HepG2 (cell line): Measurements from ENCODE around the gene SOBP. TPM values are rescaled to one million over a fixed set of nuclear protein-coding genes. Genes with fewer than 3 reads are reported as not detected.

Experiments used
- ARNTL ChIP-seq: sonication (generic); formaldehyde crosslinking; IDR thresholded peaks from 2 replicates; pipeline ENCODE4 v1.4.0; 2020; ENCODE audit warnings: mild to moderate bottlenecking, missing genetic modification reagents
- BRD4 ChIP-seq: sonication (generic); formaldehyde crosslinking; IDR thresholded peaks from 2 replicates; pipeline ENCODE4 v1.4.0; 2020; ENCODE audit warnings: missing genetic modification reagents
- EHMT2 ChIP-seq: fragments of 200-600 bp; sonication (generic); IDR thresholded peaks from 2 replicates; pipeline ENCODE4 v1.7.0; 2017; ENCODE audit warnings: antibody characterized with exemption, low read depth, low read length, borderline replicate concordance
- HDAC6 ChIP-seq: fragments of 200-600 bp; sonication (generic); IDR thresholded peaks from 2 replicates; pipeline ENCODE4 v1.7.0; 2017; ENCODE audit warnings: mild to moderate bottlenecking, antibody characterized with exemption, low read length, low read depth
- HMG20A ChIP-seq: IDR thresholded peaks from 2 replicates; pipeline ENCODE4 v1.6.1; 2016; ENCODE audit warnings: borderline replicate concordance
- KLF12 ChIP-seq: sonication (generic); formaldehyde crosslinking; IDR thresholded peaks from 2 replicates; pipeline ENCODE4 v1.4.0; 2020; ENCODE audit warnings: missing genetic modification reagents, borderline replicate concordance
- NFYC ChIP-seq: IDR thresholded peaks from 2 replicates; pipeline ENCODE4 v1.6.1; 2016; ENCODE audit warnings: missing genetic modification reagents, missing compliant biosample characterization
- NR2F1 ChIP-seq, 2 experiments: fragments of 450-650 bp in 1 of 2; formaldehyde crosslinking in 1 of 2; IDR thresholded peaks; 2 replicates each; pipeline versions ENCODE4 v1.5.0 to v1.6.1; 2016 to 2020; ENCODE audit warnings: mild to moderate bottlenecking in 1 of 2, missing compliant biosample characterization in 1 of 2, missing genetic modification reagents in 1 of 2, moderate library complexity in 1 of 2
- PAF1 ChIP-seq: IDR thresholded peaks from 2 replicates; pipeline ENCODE4 v1.6.1; 2016; ENCODE audit warnings: missing genetic modification reagents, missing compliant biosample characterization
- PCBP2 ChIP-seq: fragments of 200-400 bp; formaldehyde crosslinking; optimal IDR thresholded peaks from 2 replicates; pipeline ENCODE3; 2018; ENCODE audit warnings: low read length, low read depth; ENCODE audit not compliant: poor library complexity, severe bottlenecking
- RELA ChIP-seq: sonication (generic); formaldehyde crosslinking; IDR thresholded peaks from 2 replicates; pipeline ENCODE4 v1.4.0; 2020; ENCODE audit warnings: missing genetic modification reagents
- SCMH1 ChIP-seq: sonication (generic); formaldehyde crosslinking; IDR thresholded peaks from 2 replicates; pipeline ENCODE4 v1.9.0; 2021; ENCODE audit warnings: missing genetic modification reagents, mild to moderate bottlenecking, borderline replicate concordance
- ZFP1 ChIP-seq: IDR thresholded peaks from 2 replicates; pipeline ENCODE4 v1.6.1; 2016
- ZNF543 ChIP-seq: sonication (generic); formaldehyde crosslinking; IDR thresholded peaks from 2 replicates; pipeline ENCODE4 v1.4.0; 2020; ENCODE audit warnings: mild to moderate bottlenecking, missing genetic modification reagents
- ZNF660 ChIP-seq: sonication (generic); formaldehyde crosslinking; IDR thresholded peaks from 2 replicates; pipeline ENCODE4 v1.5.1; 2020; ENCODE audit warnings: mild to moderate bottlenecking, low read depth, missing genetic modification reagents, borderline replicate concordance
- ZNF75D ChIP-seq: sonication (generic); formaldehyde crosslinking; IDR thresholded peaks from 2 replicates; pipeline ENCODE4 v1.8.1; 2023; ENCODE audit warnings: missing genetic modification reagents, mild to moderate bottlenecking, borderline replicate concordance
- polyA plus RNA-seq, 8 experiments: library from polyadenylated mRNA; depleted of rRNA in 3 of 8; stranded (reverse) in 7 of 8; unstranded in 1 of 8; fragments of >200 nt; fragmentation: Illumina TruSeq in 4 of 8; extraction: Trizol in 4 of 8; gene quantifications; 2 replicates each; pipeline versions ENCODE4 v1.2.1 to v1.2.3, GENCODE V29; 2011 to 2016; ENCODE audit warnings: low read depth in 4 of 8, missing spikeins in 1 of 8, mixed read lengths in 1 of 8; ENCODE audit not compliant: insufficient read depth in 1 of 8
- total RNA-seq, 5 experiments: library from RNA; depleted of rRNA; stranded (reverse); fragments of >200 nt; fragmentation: Illumina TruSeq; extraction: Trizol; gene quantifications; 2 replicates each; pipeline ENCODE4 v1.2.3, GENCODE V29; 2016; ENCODE audit warnings: low read depth in 1 of 5
- TF ChIP-seq, protein P1 (sequence below): sonication (generic); formaldehyde crosslinking; IDR thresholded peaks from 2 replicates; pipeline ENCODE4 v1.5.0; 2020; ENCODE audit warnings: mild to moderate bottlenecking, missing genetic modification reagents
- TF ChIP-seq, protein P2 (sequence below): sonication (generic); formaldehyde crosslinking; IDR thresholded peaks from 2 replicates; pipeline ENCODE4 v1.5.0; 2020; ENCODE audit warnings: missing genetic modification reagents
- TF ChIP-seq, protein P3 (sequence below): sonication (generic); formaldehyde crosslinking; IDR thresholded peaks from 2 replicates; pipeline ENCODE4 v1.4.0; 2020; ENCODE audit warnings: missing genetic modification reagents

Gene SOBP
- total and polyA plus RNA-seq, 2 of the 13 experiments (the other 11 are each of a cell fraction or from before 2014, with no cell fraction given), result 1.5 to 6.9 TPM

DNA sequence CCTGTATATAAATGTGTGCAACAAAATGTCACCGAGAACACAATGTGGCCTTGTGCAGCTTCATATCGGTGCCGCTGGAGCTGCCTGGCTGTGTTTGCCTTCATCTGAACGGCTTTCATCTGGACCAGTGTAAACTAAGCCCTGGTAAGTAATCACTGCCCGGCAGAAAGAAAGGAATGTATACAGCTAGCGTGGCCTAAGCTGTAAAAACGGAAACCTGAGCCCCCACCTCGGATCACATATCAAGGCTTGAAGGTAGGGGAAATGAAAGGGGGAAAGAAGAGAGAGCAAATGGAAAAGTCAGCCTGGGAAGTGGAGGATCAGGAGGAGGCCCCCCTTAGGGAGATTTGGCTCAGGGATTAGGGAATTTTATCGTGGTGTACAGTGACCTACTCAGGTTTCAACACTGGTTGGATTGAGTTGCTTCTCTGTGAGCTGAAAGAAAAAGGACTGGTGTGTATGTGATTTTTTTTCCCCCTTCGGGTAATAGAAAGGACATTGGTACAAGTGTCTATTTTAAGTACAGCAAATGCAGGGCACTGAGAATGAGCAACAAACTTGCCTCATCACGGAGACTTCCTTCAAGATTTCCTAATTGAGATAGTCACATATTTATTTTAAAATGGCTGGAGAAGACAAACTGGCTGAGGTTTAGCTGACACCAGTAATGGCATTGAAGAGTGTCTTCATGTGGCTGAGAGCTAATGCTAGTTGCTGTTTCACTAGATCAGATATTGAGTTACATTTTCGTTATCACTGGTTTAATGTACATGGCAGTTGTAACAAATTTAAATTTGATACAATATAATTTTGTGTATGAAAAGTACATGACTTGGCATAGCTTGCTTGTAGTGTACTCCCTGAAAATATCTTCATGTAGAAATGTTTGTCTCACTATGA is 3.5 kb downstream of the SOBP start (continued):
- TF ChIP-seq KLF12 (CRISPR knock-in tag) (no peak), ZNF75D (CRISPR knock-in tag) (no peak), ZNF660 (CRISPR knock-in tag) (no peak), HDAC6 (no peak), BRD4 (CRISPR knock-in tag) (no peak), EHMT2 (no peak), ARNTL (peak; percentile 47; the same call in 1 of the 2 replicates), HMG20A (CRISPR knock-in tag) (peak; percentile 92; the same call in 1 of the 2 replicates), PCBP2 (no peak), ZFP1 (CRISPR knock-in tag) (peak; percentile 69; the same call in 1 of the 2 replicates), PAF1 (CRISPR knock-in tag) (no peak), RELA (peak; percentile 46; the same call in 1 of the 2 replicates), NFYC (CRISPR knock-in tag) (no peak), ZNF543 (CRISPR knock-in tag) (no peak), NR2F1 (CRISPR knock-in tag; IDR thresholded peaks at IDR 0.05) (no peak), SCMH1 (CRISPR knock-in tag) (no peak)
- TF ChIP-seq, protein P1, sequence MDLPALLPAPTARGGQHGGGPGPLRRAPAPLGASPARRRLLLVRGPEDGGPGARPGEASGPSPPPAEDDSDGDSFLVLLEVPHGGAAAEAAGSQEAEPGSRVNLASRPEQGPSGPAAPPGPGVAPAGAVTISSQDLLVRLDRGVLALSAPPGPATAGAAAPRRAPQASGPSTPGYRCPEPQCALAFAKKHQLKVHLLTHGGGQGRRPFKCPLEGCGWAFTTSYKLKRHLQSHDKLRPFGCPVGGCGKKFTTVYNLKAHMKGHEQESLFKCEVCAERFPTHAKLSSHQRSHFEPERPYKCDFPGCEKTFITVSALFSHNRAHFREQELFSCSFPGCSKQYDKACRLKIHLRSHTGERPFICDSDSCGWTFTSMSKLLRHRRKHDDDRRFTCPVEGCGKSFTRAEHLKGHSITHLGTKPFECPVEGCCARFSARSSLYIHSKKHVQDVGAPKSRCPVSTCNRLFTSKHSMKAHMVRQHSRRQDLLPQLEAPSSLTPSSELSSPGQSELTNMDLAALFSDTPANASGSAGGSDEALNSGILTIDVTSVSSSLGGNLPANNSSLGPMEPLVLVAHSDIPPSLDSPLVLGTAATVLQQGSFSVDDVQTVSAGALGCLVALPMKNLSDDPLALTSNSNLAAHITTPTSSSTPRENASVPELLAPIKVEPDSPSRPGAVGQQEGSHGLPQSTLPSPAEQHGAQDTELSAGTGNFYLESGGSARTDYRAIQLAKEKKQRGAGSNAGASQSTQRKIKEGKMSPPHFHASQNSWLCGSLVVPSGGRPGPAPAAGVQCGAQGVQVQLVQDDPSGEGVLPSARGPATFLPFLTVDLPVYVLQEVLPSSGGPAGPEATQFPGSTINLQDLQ (CRISPR knock-in tag), result no peak
- TF ChIP-seq, protein P2, sequence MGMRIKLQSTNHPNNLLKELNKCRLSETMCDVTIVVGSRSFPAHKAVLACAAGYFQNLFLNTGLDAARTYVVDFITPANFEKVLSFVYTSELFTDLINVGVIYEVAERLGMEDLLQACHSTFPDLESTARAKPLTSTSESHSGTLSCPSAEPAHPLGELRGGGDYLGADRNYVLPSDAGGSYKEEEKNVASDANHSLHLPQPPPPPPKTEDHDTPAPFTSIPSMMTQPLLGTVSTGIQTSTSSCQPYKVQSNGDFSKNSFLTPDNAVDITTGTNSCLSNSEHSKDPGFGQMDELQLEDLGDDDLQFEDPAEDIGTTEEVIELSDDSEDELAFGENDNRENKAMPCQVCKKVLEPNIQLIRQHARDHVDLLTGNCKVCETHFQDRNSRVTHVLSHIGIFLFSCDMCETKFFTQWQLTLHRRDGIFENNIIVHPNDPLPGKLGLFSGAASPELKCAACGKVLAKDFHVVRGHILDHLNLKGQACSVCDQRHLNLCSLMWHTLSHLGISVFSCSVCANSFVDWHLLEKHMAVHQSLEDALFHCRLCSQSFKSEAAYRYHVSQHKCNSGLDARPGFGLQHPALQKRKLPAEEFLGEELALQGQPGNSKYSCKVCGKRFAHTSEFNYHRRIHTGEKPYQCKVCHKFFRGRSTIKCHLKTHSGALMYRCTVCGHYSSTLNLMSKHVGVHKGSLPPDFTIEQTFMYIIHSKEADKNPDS (CRISPR knock-in tag), result no peak
- TF ChIP-seq, protein P3, sequence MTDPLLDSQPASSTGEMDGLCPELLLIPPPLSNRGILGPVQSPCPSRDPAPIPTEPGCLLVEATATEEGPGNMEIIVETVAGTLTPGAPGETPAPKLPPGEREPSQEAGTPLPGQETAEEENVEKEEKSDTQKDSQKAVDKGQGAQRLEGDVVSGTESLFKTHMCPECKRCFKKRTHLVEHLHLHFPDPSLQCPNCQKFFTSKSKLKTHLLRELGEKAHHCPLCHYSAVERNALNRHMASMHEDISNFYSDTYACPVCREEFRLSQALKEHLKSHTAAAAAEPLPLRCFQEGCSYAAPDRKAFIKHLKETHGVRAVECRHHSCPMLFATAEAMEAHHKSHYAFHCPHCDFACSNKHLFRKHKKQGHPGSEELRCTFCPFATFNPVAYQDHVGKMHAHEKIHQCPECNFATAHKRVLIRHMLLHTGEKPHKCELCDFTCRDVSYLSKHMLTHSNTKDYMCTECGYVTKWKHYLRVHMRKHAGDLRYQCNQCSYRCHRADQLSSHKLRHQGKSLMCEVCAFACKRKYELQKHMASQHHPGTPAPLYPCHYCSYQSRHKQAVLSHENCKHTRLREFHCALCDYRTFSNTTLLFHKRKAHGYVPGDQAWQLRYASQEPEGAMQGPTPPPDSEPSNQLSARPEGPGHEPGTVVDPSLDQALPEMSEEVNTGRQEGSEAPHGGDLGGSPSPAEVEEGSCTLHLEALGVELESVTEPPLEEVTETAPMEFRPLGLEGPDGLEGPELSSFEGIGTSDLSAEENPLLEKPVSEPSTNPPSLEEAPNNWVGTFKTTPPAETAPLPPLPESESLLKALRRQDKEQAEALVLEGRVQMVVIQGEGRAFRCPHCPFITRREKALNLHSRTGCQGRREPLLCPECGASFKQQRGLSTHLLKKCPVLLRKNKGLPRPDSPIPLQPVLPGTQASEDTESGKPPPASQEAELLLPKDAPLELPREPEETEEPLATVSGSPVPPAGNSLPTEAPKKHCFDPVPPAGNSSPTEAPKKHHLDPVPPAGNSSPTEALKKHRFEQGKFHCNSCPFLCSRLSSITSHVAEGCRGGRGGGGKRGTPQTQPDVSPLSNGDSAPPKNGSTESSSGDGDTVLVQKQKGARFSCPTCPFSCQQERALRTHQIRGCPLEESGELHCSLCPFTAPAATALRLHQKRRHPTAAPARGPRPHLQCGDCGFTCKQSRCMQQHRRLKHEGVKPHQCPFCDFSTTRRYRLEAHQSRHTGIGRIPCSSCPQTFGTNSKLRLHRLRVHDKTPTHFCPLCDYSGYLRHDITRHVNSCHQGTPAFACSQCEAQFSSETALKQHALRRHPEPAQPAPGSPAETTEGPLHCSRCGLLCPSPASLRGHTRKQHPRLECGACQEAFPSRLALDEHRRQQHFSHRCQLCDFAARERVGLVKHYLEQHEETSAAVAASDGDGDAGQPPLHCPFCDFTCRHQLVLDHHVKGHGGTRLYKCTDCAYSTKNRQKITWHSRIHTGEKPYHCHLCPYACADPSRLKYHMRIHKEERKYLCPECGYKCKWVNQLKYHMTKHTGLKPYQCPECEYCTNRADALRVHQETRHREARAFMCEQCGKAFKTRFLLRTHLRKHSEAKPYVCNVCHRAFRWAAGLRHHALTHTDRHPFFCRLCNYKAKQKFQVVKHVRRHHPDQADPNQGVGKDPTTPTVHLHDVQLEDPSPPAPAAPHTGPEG (CRISPR knock-in tag), result 0 out of 2 replicates have a peak, but pooled peaks have one; percentile 61
